Activated B cell treated with CpG ODN at 0.5 μM for 24 hours (primary cell): ENCODE results near the gene ARL9. TPM values are rescaled to one million over a fixed set of nuclear protein-coding genes. Genes with fewer than 3 reads are reported as not detected.

Experiments used
- ATAC-seq: fragments of 200-7000 bp; cut with Tn5 transposase; one replicate; pipeline ENCODE4 v1.10.0; 2021; ENCODE audit warnings: low read depth, mild to moderate bottlenecking, moderate library complexity
- CTCF ChIA-PET: fragments of 350-600 bp; sonication (Branson Sonifier 250); formaldehyde crosslinking; loops from one replicate; lab custom pipeline; 2021; ENCODE audit warnings: antibody characterized with exemption; lab: Charles Lee
- POLR2A ChIA-PET: fragments of 350-600 bp; sonication (Branson Sonifier 250); formaldehyde crosslinking; loops from one replicate; lab custom pipeline; 2021; ENCODE audit warnings: antibody characterized with exemption; lab: Charles Lee
- DNase-seq: peaks from one replicate; pipeline ENCODE4 v3.0.0; 2022
- H3K27ac Mint-ChIP-seq: one replicate; pipeline ENCODE4 v1.8.0; 2020; ENCODE audit warnings: mixed read lengths
- H3K27me3 Mint-ChIP-seq: one replicate; pipeline ENCODE4 v1.8.0; 2021; ENCODE audit warnings: mixed read lengths
- H3K36me3 Mint-ChIP-seq: one replicate; pipeline ENCODE4 v1.8.0; 2021; ENCODE audit warnings: low read depth, mixed read lengths
- H3K4me1 Mint-ChIP-seq: one replicate; pipeline ENCODE4 v1.8.0; 2021; ENCODE audit warnings: mixed read lengths
- H3K4me3 Mint-ChIP-seq: one replicate; pipeline ENCODE4 v1.8.0; 2020; ENCODE audit warnings: mild to moderate bottlenecking, mixed read lengths
- H3K9me3 Mint-ChIP-seq: one replicate; pipeline ENCODE4 v1.8.0; 2020; ENCODE audit warnings: mixed read lengths
- intact Hi-C: fragments of 100-400 bp; cut with micrococcal nuclease; formaldehyde crosslinking; loops from one replicate; pipeline ENCODE4 v1.15.1; 2024
- total RNA-seq: library from RNA; stranded (reverse); gene quantifications from 2 replicates; pipeline ENCODE4 v1.2.3, GENCODE V29; 2022
- TF ChIP-seq, protein P1 (sequence below): fragments of 200-600 bp; IDR thresholded peaks from one replicate; pipeline ENCODE4 v1.8.0; 2022; ENCODE audit warnings: antibody characterized with exemption, mild to moderate bottlenecking

Gene ARL9
- total RNA-seq, 1 donor from 2014 or later = 0.22 TPM

DNA sequence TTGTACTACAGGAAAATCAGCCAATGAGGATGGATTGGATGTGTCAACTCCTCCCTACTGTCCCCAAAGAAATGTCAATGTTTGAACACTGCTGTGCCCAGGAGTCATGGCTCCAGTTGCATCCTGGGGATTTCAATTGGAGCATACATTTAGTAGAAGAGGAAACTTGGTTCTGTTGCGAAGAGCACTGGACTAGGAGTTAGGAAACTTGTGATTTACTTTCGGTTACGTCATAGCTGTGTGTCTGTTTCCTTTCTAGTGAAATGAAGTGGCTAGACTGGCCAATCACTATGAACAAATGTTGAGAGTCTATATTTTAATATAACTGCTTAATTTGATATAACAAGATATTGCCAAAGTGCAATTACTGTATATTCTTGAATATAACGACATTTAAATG, 35.2 kb downstream of the ARL9 start:
- ChIA-PET CTCF (no interaction called here), POLR2A (no interaction called here)
- TF ChIP-seq, protein P1, sequence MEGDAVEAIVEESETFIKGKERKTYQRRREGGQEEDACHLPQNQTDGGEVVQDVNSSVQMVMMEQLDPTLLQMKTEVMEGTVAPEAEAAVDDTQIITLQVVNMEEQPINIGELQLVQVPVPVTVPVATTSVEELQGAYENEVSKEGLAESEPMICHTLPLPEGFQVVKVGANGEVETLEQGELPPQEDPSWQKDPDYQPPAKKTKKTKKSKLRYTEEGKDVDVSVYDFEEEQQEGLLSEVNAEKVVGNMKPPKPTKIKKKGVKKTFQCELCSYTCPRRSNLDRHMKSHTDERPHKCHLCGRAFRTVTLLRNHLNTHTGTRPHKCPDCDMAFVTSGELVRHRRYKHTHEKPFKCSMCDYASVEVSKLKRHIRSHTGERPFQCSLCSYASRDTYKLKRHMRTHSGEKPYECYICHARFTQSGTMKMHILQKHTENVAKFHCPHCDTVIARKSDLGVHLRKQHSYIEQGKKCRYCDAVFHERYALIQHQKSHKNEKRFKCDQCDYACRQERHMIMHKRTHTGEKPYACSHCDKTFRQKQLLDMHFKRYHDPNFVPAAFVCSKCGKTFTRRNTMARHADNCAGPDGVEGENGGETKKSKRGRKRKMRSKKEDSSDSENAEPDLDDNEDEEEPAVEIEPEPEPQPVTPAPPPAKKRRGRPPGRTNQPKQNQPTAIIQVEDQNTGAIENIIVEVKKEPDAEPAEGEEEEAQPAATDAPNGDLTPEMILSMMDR = no peak
- peaks cover 14% of the 10 kb centered on the region for H3K27me3 Mint-ChIP-seq
- ATAC-seq (no peak), DNase-seq (no peak)
- no peaks in the 10 kb centered on the region for H3K9me3 Mint-ChIP-seq
- H3K4me1 Mint-ChIP-seq = peaks cover 10% of the 10 kb centered on the region
- no peak overlapping the region for H3K27ac Mint-ChIP-seq
- H3K4me3 Mint-ChIP-seq = no peak overlapping the region
- intact Hi-C loops = no loop called here
- H3K36me3 Mint-ChIP-seq = no peaks in the 10 kb centered on the region

DNA sequence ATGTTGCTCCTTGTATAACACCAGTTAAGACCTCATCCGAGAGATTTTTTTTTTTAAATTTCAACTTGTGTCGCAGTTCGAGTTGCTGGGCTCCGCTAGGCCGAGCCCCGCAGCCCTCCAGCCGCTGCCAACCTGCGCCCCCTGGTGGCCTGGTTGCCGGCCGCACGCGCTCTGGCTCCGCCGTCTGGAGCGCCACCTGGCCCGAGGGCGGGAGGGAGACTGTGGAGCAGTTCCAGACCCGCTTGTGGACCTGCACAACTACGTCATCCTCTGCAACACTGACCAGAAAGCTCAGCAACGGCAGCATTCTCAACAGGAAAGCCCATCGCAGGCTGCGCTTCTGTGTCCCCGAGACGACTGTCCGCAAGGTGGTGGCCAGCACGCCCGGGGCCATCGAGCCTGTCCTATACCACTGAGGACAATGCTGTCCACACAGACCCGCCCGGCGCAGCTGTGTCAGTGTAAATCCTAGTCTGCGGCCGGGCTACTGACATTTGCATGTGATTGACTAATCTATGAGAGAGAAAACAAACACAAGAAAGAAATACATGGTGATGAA, 39.1 kb downstream of the ARL9 start:
- Mint-ChIP-seq H3K9me3 (no peaks in the 10 kb centered on the region), H3K36me3 (no peaks in the 10 kb centered on the region), H3K27ac (no peak overlapping the region), H3K4me3 (peak overlapping the region; percentile 71), H3K27me3 (peaks cover 14% of the 10 kb centered on the region), H3K4me1 (peaks cover 10% of the 10 kb centered on the region)
- DNase-seq (peak; percentile 89), ATAC-seq (peak; percentile 99)
- CTCF ChIA-PET = interaction anchor here (0.8 to 3.3 kb wide), 9 partner anchors 8 to 292 kb away, joined by 3 to 13 read pairs (median 4); partner anchors contain the start of gene PPAT
- intact Hi-C loops = loop anchor here (1.0 kb wide), 7 partner anchors 14 to 596 kb away; partner anchors contain the start of genes ARL9, CEP135 and SRP72
- TF ChIP-seq, protein P1 = peak; percentile 93
- POLR2A ChIA-PET = interaction anchor here (0.7 kb wide), 1 partner anchor 237 kb away, joined by 7 read pairs; no protein-coding TSS in a partner anchor

DNA sequence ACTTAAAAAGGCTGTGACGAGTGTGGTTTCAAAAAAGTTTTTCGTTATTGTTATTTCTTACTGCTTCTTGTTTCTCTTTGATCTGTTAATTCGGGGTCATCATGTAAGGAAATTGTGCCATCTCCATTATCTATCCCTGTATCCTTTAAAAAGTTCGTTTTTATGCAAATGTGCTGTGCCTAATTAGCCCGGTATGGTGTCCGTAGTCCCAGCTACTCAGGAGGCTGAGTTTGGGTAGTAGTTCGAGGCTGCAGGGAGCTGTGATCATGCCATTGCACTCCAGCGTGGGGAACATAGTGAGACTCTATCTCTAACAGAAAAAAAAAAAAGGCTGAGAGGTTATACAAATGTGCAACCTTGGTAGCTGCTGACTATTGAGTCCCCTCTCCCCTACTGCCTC, 45.1 kb downstream of the ARL9 start:
- peaks cover 2% of the 10 kb centered on the region for H3K27me3 Mint-ChIP-seq
- no peaks in the 10 kb centered on the region for H3K9me3 Mint-ChIP-seq
- H3K36me3 Mint-ChIP-seq = no peaks in the 10 kb centered on the region
- no peak for ATAC-seq
- no peaks in the 10 kb centered on the region for H3K4me1 Mint-ChIP-seq
- intact Hi-C loops = no loop called here
- H3K27ac Mint-ChIP-seq = no peak overlapping the region
- TF ChIP-seq, protein P1 = no peak
- DNase-seq = no peak
- H3K4me3 Mint-ChIP-seq = no peak overlapping the region
- CTCF ChIA-PET = no interaction called here
- POLR2A ChIA-PET = no interaction called here

DNA sequence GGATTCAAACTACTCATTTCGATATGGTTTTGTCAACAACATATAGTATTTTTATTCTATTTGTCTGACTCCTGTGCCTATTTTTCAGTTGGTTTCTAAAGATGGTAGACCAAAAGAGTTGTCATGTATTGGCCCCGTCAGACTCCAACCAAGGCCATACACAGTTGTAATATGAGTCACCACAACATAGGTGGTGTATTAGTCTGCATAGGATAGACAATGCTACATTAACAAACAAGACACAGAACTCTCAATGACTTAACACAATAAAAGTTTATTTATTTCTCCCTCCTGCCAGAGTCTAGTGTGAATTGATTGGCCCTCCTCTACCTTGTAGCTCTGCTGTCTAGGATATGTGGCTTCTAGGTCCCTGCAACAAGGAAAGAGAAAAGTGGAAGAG, 45.9 kb downstream of the ARL9 start:
- Mint-ChIP-seq H3K27ac (no peak overlapping the region), H3K36me3 (no peaks in the 10 kb centered on the region), H3K9me3 (no peaks in the 10 kb centered on the region), H3K4me3 (no peak overlapping the region), H3K27me3 (peaks cover 2% of the 10 kb centered on the region), H3K4me1 (no peaks in the 10 kb centered on the region)
- TF ChIP-seq, protein P1 = no peak
- CTCF ChIA-PET = no interaction called here
- ATAC-seq (no peak), DNase-seq (no peak)
- intact Hi-C loops = no loop called here
- POLR2A ChIA-PET = no interaction called here

DNA sequence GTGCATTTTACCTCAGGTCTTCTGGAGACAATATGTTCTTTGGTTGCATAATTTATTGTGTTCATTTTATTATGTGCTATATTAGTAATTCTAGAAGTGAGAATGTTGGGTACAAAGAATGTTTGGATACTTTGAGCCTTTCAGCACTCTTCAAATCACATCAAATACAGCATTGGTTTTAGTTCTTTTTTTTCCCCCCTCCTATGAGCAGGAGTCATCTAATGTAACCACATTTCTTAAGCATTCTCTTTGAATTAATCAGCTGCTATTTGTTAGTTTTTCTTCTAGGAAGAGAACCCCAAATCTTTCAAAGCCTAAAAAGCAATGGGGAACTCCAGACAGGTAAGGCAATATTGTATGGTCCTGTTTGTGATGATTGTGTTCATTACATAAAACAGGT, 46.7 kb downstream of the ARL9 start:
- TF ChIP-seq, protein P1 = no peak
- intact Hi-C loops = no loop called here
- Mint-ChIP-seq H3K4me3 (no peak overlapping the region), H3K9me3 (no peaks in the 10 kb centered on the region), H3K4me1 (no peaks in the 10 kb centered on the region), H3K27me3 (peaks cover 2% of the 10 kb centered on the region), H3K36me3 (no peaks in the 10 kb centered on the region), H3K27ac (no peak overlapping the region)
- ChIA-PET POLR2A (no interaction called here), CTCF (interaction anchor here (1.6 kb wide), 1 partner anchor 8 kb away, joined by 5 read pairs; no protein-coding TSS in a partner anchor)
- DNase-seq (no peak), ATAC-seq (no peak)
